Colonic mucosa (tissue), 4 donors: ENCODE measurements around the gene MOB1A. TPM values are rescaled to one million over a fixed set of nuclear protein-coding genes. Genes with fewer than 3 reads are reported as not detected.
A peak's percentile ranks its signal among the peaks of the same experiment; 100 is the strongest.

Experiments used
- DNase-seq: peaks from one replicate; pipeline ENCODE4 v3.0.0-alpha.2; 2020
- H3K27ac ChIP-seq: fragments of 200-600 bp; one replicate; pipeline ENCODE4 v1.8.0; 2021
- H3K27me3 ChIP-seq: fragments of 200-600 bp; one replicate; pipeline ENCODE4 v1.8.0; 2021
- H3K36me3 ChIP-seq: fragments of 200-600 bp; one replicate; pipeline ENCODE4 v1.8.0; 2021
- H3K4me1 ChIP-seq: fragments of 200-600 bp; one replicate; pipeline ENCODE4 v1.8.0; 2021; ENCODE audit warnings: mild to moderate bottlenecking
- H3K4me3 ChIP-seq: fragments of 200-600 bp; one replicate; pipeline ENCODE4 v1.8.0; 2021
- H3K9ac ChIP-seq, 2 donors: one replicate each; pipeline ENCODE4 v1.7.0; 2013; ENCODE audit warnings: control low read depth in 2 of 2, low read depth in 2 of 2, low read length in 2 of 2
- H3K9me3 ChIP-seq: fragments of 200-600 bp; one replicate; pipeline ENCODE4 v1.8.0; 2021
- CTCF ChIP-seq: fragments of 200-600 bp; IDR thresholded peaks from one replicate; pipeline ENCODE4 v1.8.0; 2022; ENCODE audit warnings: antibody characterized with exemption, mild to moderate bottlenecking
- intact Hi-C: fragments of 100-400 bp; cut with DNase I; formaldehyde crosslinking; loops from one replicate; pipeline ENCODE4 v1.14.1; 2022
- total RNA-seq, 2 donors: library from RNA; stranded (reverse); fragmentation: NEBNext Ultra II Directional in 1 of 2; extraction: Animal tissue kit (Norgen Biotek cat#: 25700) in 1 of 2; gene quantifications; one replicate each; pipeline ENCODE4 v1.2.1, GENCODE V29; 2021
- donor health status: healthy.
- donor health status: DM: no; HTN: no; CAD: no.
- donor health status: DM: no; HTN: no; CAD: no.

MOB1A gene
- total RNA-seq, 2 donors from 2014 or later: 124 to 160 TPM

GRCh38 chr2:74119912-74120825 is 58.5 kb downstream of the MOB1A start:
- peak overlapping the region in 1 of 2 donors; percentile 61 for H3K9ac ChIP-seq
- no peaks in the 10 kb centered on the region for H3K9me3 ChIP-seq
- peak overlapping the region; percentile 58 for H3K27ac ChIP-seq
- no peaks in the 10 kb centered on the region for H3K36me3 ChIP-seq
- no peaks in the 10 kb centered on the region for H3K27me3 ChIP-seq
- peak overlapping the region; percentile 48 for H3K4me3 ChIP-seq
- peak; percentile 55 for TF ChIP-seq CTCF
- DNase-seq: peak; percentile 83
- intact Hi-C loops: no loop called here
- H3K4me1 ChIP-seq: no peaks in the 10 kb centered on the region

GRCh38 chr2:74119339-74119738 is 59.3 kb downstream of the MOB1A start:
- no peak overlapping the region for H3K4me3 ChIP-seq
- intact Hi-C loops: no loop called here
- H3K27me3 ChIP-seq: no peaks in the 10 kb centered on the region
- no peak for DNase-seq
- TF ChIP-seq CTCF: no peak
- H3K36me3 ChIP-seq: no peaks in the 10 kb centered on the region
- H3K9me3 ChIP-seq: no peaks in the 10 kb centered on the region
- H3K9ac ChIP-seq: no peak overlapping the region
- no peaks in the 10 kb centered on the region for H3K4me1 ChIP-seq
- H3K27ac ChIP-seq: no peak overlapping the region

GRCh38 chr2:74111380-74111779 is 67.3 kb downstream of the MOB1A start:
- intact Hi-C loops: no loop called here
- no peak for TF ChIP-seq CTCF
- H3K4me1 ChIP-seq: no peaks in the 10 kb centered on the region
- H3K36me3 ChIP-seq: no peaks in the 10 kb centered on the region
- no peak overlapping the region for H3K9ac ChIP-seq
- no peak for DNase-seq
- no peak overlapping the region for H3K4me3 ChIP-seq
- no peak overlapping the region for H3K27ac ChIP-seq
- no peaks in the 10 kb centered on the region for H3K9me3 ChIP-seq
- H3K27me3 ChIP-seq: no peaks in the 10 kb centered on the region

- Histone ChIP-seq H3K4me3 (no peak overlapping the region), H3K9ac (no peak overlapping the region), H3K27me3 (no peaks in the 10 kb centered on the region), H3K9me3 (no peaks in the 10 kb centered on the region), H3K27ac (no peak overlapping the region), H3K4me1 (no peaks in the 10 kb centered on the region), H3K36me3 (no peaks in the 10 kb centered on the region)
- no peak for DNase-seq
- TF ChIP-seq CTCF: no peak
- intact Hi-C loops: no loop called here
Observed at GRCh38 chr2:74110537-74110936, 68.1 kb downstream of the MOB1A start.

GRCh38 chr2:74109551-74109950 is 69.1 kb downstream of the MOB1A start:
- DNase-seq: no peak
- Histone ChIP-seq H3K9me3 (no peaks in the 10 kb centered on the region), H3K4me1 (no peaks in the 10 kb centered on the region), H3K27me3 (no peaks in the 10 kb centered on the region), H3K27ac (no peak overlapping the region), H3K36me3 (no peaks in the 10 kb centered on the region), H3K9ac (no peak overlapping the region), H3K4me3 (no peak overlapping the region)
- intact Hi-C loops: no loop called here
- no peak for TF ChIP-seq CTCF
